Thyroid gland (tissue), 4 donors: ENCODE results near the gene SSTR5.

Experiments used
- CTCF ChIP-seq, 6 experiments: fragments of 200-600 bp in 3 of 6; fragments of 450-650 bp in 3 of 6; sonication (generic) in 3 of 6; IDR thresholded peaks; one replicate each; pipeline ENCODE4 v1.5.1; 2016 to 2019; ENCODE audit warnings: antibody characterized with exemption in 6 of 6, mild to moderate bottlenecking in 2 of 6, inconsistent platforms in 1 of 6, moderate library complexity in 1 of 6
- POLR2A ChIP-seq, 2 donors: fragments of 450-650 bp; IDR thresholded peaks; one replicate each; pipeline ENCODE4 v1.6.1; 2017; ENCODE audit warnings: antibody characterized with exemption in 2 of 2, mild to moderate bottlenecking in 2 of 2, moderate library complexity in 1 of 2

- no peak for TF ChIP-seq CTCF (IDR thresholded peaks at IDR 0.05)
- no peak for TF ChIP-seq POLR2A (IDR thresholded peaks at IDR 0.05)
Measured at GRCh38 chr16:1120577-1120941, 48.0 kb downstream of the SSTR5 start.
